ENCODE measurements around the gene TCTN1. TPM values are rescaled to one million over a fixed set of nuclear protein-coding genes. Genes with fewer than 3 reads are reported as not detected.

The TCTN1 gene
- total RNA-seq, 1 experiment from 2014 or later = 27.0 TPM

DNA sequence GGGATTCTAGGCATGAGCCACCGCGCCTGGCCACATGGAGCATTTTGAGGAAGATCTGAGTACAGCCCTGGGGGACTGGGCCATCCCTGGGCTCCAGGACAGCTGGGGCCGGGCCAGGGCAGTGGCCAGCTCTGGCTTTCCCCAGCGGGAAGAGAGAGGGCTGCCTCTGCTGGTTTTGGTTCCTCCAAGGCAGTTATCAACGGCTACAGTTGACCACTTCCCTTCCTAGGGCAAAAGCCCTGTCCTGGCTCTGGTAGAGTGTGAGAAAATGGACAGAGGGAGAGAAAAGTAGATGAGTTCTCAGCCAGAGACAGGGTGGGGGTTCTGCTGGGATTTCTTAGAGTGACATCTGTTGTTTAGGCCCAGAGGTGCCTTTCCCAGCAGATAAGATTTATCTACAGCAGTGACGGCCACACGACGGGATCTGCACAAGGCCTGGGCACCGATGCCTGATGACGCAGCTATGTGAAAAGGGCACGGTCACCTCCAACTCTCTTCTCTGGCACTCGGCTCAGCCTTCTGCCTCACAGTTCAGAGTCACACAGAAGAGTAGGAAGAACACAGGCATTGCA lies 80.5 kb downstream of the TCTN1 start:
- Histone ChIP-seq H3K36me3 (ENCODE audit: control insufficient read depth in 1 of 2, insufficient read depth in 2 of 2, low read length in 2 of 2) (no peaks in the 10 kb centered on the region), H4K20me1 (ENCODE audit: insufficient read depth) (no peaks in the 10 kb centered on the region), H3K4me2 (ENCODE audit: low read length) (no peak overlapping the region), H3K4me3 (replicated peaks in 1 of 2; ENCODE audit: low read depth in 1 of 2, low read length in 2 of 2) (no peak overlapping the region), H3K4me1 (ENCODE audit: control insufficient read depth in 1 of 2, insufficient read depth in 2 of 2, low read length in 2 of 2) (peaks cover 6 to 14% of the 10 kb centered on the region in 2 experiments), H2AFZ (ENCODE audit: low read depth, low read length, poor library complexity, severe bottlenecking) (no peak overlapping the region), H3K9me2 (ENCODE audit: insufficient read depth) (no peaks in the 10 kb centered on the region), H3K27ac (ENCODE audit: low read depth, low read length) (no peak overlapping the region), H3K9me3 (ENCODE audit: control insufficient read depth in 1 of 2, insufficient read depth in 1 of 2, low read depth in 1 of 2, low read length in 2 of 2) (no peaks in the 10 kb centered on the region), H3K9ac (ENCODE audit: low read length) (no peak overlapping the region), H3K27me3 (ENCODE audit: insufficient read depth, low read length) (no peaks in the 10 kb centered on the region), H3K79me2 (ENCODE audit: insufficient read depth, low read length) (no peaks in the 10 kb centered on the region)
- intact Hi-C loops (cut with micrococcal nuclease) = loop anchor here (10.0 kb wide), 1 partner anchor 80 kb away; the partner anchor contains the start of gene TCTN1
- ChIA-PET CTCF (no interaction called here), RAD21 (ENCODE audit: low non-redundant PET in 1 of 2, low total read pairs in 2 of 2, uncharacterized antibody in 2 of 2, unreplicated experiment in 2 of 2) (no interaction called here), POLR2A (no interaction called here)
- no TSS peak for BruUV-seq (replicated peaks)
- DNase-seq (ENCODE audit: low read depth, low spot score) (no peak), ATAC-seq (no peak)
- no peak for TF ChIP-seq YY1 (IDR thresholded peaks at IDR 0.05; ENCODE audit: extremely low read depth, insufficient replicate concordance, low read depth, low read length)
- TF ChIP-seq SIN3A (IDR thresholded peaks at IDR 0.05; ENCODE audit: low read depth) = no peak
- no peak for TF ChIP-seq ELF1 (IDR thresholded peaks at IDR 0.05; ENCODE audit: borderline replicate concordance, low read depth)
- no peak for TF ChIP-seq CEBPB (IDR thresholded peaks at IDR 0.05; ENCODE audit: low read depth)
- TF ChIP-seq, protein P1, sequence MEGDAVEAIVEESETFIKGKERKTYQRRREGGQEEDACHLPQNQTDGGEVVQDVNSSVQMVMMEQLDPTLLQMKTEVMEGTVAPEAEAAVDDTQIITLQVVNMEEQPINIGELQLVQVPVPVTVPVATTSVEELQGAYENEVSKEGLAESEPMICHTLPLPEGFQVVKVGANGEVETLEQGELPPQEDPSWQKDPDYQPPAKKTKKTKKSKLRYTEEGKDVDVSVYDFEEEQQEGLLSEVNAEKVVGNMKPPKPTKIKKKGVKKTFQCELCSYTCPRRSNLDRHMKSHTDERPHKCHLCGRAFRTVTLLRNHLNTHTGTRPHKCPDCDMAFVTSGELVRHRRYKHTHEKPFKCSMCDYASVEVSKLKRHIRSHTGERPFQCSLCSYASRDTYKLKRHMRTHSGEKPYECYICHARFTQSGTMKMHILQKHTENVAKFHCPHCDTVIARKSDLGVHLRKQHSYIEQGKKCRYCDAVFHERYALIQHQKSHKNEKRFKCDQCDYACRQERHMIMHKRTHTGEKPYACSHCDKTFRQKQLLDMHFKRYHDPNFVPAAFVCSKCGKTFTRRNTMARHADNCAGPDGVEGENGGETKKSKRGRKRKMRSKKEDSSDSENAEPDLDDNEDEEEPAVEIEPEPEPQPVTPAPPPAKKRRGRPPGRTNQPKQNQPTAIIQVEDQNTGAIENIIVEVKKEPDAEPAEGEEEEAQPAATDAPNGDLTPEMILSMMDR (IDR thresholded peaks at IDR 0.05 in 2 of 3, conservative IDR thresholded peaks at IDR 0.05 in 1 of 3; ENCODE audit: borderline replicate concordance in 1 of 3, insufficient read depth in 1 of 3, low read depth in 2 of 3, low read length in 2 of 3) = no peak

DNA sequence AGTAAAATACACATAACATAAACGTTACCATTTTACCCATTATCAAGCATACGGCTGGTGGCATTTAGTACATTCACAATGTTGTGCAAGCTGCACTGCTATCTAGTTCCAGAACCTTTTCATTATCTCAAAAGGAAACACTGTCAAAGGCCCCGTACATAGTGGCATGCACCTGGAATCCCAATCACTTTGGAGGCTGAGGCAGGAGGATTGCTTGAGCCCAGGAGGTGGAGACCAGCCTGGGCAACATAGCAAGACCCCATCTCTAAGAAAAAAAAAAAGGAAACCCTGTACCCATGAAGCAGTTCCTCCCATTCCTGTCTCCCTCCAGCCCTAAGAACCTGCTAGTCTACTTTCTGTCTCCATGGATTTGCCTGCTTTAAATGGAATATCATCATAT lies 82.4 kb downstream of the TCTN1 start:
- no peak overlapping the region for H3K4me3 ChIP-seq (replicated peaks in 1 of 2; ENCODE audit: low read depth in 1 of 2, low read length in 2 of 2)
- no peaks in the 10 kb centered on the region for H3K9me2 ChIP-seq (ENCODE audit: insufficient read depth)
- no peaks in the 10 kb centered on the region for H3K36me3 ChIP-seq (ENCODE audit: control insufficient read depth in 1 of 2, insufficient read depth in 2 of 2, low read length in 2 of 2)
- POLR2A ChIA-PET = no interaction called here
- H3K27me3 ChIP-seq (ENCODE audit: insufficient read depth, low read length) = no peaks in the 10 kb centered on the region
- no TSS peak for BruUV-seq (replicated peaks)
- no peak overlapping the region for H3K4me2 ChIP-seq (ENCODE audit: low read length)
- no peak overlapping the region for H3K27ac ChIP-seq (ENCODE audit: low read depth, low read length)
- no peak for DNase-seq (ENCODE audit: low read depth, low spot score)
- no peak overlapping the region for H3K9ac ChIP-seq (ENCODE audit: low read length)
- RAD21 ChIA-PET (ENCODE audit: low non-redundant PET in 1 of 2, low total read pairs in 2 of 2, uncharacterized antibody in 2 of 2, unreplicated experiment in 2 of 2) = no interaction called here
- peaks cover 6 to 14% of the 10 kb centered on the region in 2 experiments for H3K4me1 ChIP-seq (ENCODE audit: control insufficient read depth in 1 of 2, insufficient read depth in 2 of 2, low read length in 2 of 2)
- no peak overlapping the region for H2AFZ ChIP-seq (ENCODE audit: low read depth, low read length, poor library complexity, severe bottlenecking)
- no peaks in the 10 kb centered on the region for H3K79me2 ChIP-seq (ENCODE audit: insufficient read depth, low read length)
- H4K20me1 ChIP-seq (ENCODE audit: insufficient read depth) = no peaks in the 10 kb centered on the region
- no peak for ATAC-seq
- intact Hi-C loops (cut with micrococcal nuclease) = loop anchor here (10.0 kb wide), 1 partner anchor 81 kb away; the partner anchor contains the start of gene TCTN1
- CTCF ChIA-PET = no interaction called here
- H3K9me3 ChIP-seq (ENCODE audit: control insufficient read depth in 1 of 2, insufficient read depth in 1 of 2, low read depth in 1 of 2, low read length in 2 of 2) = no peaks in the 10 kb centered on the region
- TF ChIP-seq, protein P1 (IDR thresholded peaks at IDR 0.05 in 2 of 3, conservative IDR thresholded peaks at IDR 0.05 in 1 of 3; ENCODE audit: borderline replicate concordance in 1 of 3, insufficient read depth in 1 of 3, low read depth in 2 of 3, low read length in 2 of 3) = no peak
- TF ChIP-seq SRF (IDR thresholded peaks at IDR 0.05; ENCODE audit: low read depth) = no peak
- no peak for TF ChIP-seq CBX3 (IDR thresholded peaks at IDR 0.05; ENCODE audit: low read depth)
- no peak for TF ChIP-seq TCF7L2 (IDR thresholded peaks at IDR 0.05; ENCODE audit: borderline replicate concordance, extremely low read depth, insufficient read depth, insufficient read length)
- no peak for TF ChIP-seq ZNF274 (IDR thresholded peaks at IDR 0.05; ENCODE audit: low read depth, low read length)
- TF ChIP-seq, protein P2, sequence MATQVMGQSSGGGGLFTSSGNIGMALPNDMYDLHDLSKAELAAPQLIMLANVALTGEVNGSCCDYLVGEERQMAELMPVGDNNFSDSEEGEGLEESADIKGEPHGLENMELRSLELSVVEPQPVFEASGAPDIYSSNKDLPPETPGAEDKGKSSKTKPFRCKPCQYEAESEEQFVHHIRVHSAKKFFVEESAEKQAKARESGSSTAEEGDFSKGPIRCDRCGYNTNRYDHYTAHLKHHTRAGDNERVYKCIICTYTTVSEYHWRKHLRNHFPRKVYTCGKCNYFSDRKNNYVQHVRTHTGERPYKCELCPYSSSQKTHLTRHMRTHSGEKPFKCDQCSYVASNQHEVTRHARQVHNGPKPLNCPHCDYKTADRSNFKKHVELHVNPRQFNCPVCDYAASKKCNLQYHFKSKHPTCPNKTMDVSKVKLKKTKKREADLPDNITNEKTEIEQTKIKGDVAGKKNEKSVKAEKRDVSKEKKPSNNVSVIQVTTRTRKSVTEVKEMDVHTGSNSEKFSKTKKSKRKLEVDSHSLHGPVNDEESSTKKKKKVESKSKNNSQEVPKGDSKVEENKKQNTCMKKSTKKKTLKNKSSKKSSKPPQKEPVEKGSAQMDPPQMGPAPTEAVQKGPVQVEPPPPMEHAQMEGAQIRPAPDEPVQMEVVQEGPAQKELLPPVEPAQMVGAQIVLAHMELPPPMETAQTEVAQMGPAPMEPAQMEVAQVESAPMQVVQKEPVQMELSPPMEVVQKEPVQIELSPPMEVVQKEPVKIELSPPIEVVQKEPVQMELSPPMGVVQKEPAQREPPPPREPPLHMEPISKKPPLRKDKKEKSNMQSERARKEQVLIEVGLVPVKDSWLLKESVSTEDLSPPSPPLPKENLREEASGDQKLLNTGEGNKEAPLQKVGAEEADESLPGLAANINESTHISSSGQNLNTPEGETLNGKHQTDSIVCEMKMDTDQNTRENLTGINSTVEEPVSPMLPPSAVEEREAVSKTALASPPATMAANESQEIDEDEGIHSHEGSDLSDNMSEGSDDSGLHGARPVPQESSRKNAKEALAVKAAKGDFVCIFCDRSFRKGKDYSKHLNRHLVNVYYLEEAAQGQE (IDR thresholded peaks at IDR 0.05; ENCODE audit: low read depth) = no peak
- no peak for TF ChIP-seq ZFX (IDR thresholded peaks at IDR 0.05)

Data from HCT116 (cell line).